CD4-positive, alpha-beta T cell treated with Interleukin-12 subunit alpha and Interleukin-12 subunit beta, for 1 hour (primary cell): Measurements from ENCODE around the gene HAUS2.
"Not testable (repeated sequence)": the region's sequence is repeated elsewhere in the genome, so short reads cannot be mapped to it uniquely, and the experiment has no call there.

Source experiments
- DNase-seq: peaks from one replicate; pipeline ENCODE4 v3.0.0-alpha.2; 2020

Gene HAUS2

DNA sequence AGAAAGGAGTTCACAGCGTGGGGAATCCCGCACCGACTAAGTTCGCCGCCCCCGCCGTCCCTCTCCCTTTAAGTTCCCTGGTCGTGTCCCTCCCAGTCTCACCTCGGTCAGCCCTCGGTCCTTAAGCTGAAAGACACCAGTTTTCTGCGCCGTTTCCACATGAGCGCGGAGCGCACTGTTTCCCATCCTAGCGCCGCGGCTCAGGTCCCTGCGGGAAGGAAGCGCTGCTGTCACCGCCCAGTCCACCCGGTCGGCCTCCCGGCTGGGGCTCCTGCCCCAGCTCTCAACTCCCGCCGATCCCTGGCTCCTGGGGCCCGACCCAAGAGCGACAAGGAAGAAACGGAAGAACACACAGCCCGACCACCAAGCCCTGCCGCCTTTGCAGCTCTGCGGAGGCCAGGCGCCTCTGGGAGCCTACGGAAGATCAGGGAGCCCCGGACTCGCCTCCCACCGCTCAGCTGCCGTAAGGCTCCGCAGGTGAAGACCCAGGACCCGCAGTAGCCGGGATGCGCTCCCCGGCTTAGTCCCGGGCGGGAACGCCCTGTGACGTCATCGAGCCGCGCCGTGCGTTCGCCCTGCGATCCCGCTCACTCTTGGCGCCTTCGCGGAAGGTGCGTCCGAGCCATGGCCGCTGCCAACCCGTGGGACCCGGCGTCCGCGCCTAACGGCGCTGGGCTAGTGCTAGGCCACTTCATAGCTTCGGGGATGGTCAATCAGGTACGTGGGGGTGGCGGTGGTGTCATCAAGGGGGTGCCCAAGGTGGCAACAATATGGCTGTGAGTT, at the start of gene HAUS2, which contains the start of gene LRRC57:
Gene HAUS2 (plus strand): TSS at position 590 of the 783 bp plus-strand sequence. CDS start 35 bp downstream, at position 625.
Gene LRRC57 (minus strand): TSS at position 545 of the 783 bp plus-strand sequence. CDS start 359 bp downstream, at position 186.
- DNase-seq = peak; percentile 87

DNA sequence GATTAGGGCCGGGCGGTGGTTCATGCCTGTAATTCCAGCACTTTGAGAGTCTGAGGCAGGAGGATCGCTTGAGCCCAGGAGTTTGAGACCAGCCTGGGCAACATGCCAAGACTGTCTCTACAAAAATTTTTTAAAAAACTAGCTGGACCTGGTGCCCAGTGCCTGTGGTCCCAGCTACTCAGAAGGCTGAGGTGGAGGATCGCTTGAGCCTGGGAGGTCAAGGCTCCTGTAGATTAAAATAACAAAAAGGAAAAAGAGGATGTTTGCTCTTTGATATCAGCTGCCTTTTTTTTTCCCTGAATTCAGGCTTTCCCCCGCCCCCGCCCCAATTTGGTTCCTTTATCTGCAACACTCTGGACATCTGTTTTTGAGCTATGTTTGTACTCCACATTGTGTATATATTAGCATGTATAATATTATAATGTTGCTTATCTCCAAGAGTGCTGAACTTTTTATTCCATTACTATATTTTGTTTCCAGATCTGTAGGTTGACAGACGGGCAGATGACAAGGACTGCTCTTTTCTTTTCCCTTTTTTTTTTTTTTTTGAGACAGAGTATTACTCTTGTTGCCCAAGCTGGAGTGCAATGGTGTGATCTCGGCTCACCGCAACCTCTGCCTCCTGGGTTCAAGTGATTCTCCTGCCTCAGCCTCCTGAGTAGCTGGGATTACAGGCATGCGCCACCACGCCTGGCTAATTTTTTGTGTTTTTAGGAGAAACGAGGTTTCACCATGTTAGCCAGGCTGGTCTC, 48.6 kb upstream of the HAUS2 start:
- DNase-seq = no peak

DNA sequence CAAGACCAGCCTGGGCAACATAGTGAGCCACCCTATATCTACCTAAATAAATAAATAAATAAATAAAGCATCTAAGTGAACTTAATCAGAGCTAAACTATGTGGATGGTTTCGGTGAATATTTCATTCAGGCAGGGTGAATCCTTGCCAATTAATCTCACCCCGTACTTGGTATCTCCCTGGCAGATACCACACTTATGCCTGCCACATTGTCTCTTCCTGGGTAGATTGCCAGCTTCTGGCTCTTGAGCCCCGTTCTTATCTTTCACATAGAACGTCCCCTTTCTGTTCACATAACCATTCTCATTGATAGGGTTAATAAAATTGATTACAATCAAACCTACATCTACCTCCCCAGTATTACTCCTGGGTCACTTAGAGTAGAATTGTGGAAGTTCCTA, 46.2 kb upstream of the HAUS2 start:
- no peak for DNase-seq

DNA sequence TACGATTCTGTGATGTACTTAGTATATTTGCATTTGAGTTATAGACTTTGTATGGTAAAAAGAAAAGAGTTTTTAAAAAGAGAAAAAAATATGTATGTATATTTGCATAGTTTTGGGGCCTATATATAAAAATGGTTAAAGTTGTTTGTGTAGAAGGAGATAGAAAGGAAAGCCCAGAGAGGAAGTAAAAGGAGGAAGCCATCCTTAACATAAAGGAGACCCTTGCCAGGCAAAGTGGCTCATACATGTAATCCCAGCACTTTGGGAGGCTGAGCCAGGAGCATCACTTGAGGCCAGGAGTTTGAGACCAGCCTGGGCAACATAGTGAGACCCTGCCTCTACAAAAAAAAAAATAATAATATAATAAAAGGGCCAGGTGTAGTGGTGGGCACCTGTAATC, 44.8 kb upstream of the HAUS2 start:
- DNase-seq = no peak

DNA sequence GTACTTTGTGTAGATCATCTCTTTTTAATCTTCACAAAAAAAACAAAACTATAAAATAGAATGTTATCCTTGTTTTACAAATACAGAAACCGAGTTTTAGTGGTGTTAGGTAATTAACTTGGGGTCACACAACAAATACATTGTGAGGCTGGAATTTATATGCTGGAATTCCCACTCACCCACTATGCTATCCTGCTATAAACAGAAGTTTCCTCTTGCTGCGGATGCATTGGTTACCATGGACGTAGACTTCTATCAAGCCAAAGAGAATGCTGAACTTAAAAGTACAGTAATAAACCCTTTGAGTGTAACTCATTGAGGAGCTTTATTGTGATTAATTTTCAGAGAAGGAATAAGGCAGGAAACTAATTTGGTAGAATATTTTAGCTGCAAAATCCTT, 44.0 kb upstream of the HAUS2 start:
- DNase-seq = no peak

DNA sequence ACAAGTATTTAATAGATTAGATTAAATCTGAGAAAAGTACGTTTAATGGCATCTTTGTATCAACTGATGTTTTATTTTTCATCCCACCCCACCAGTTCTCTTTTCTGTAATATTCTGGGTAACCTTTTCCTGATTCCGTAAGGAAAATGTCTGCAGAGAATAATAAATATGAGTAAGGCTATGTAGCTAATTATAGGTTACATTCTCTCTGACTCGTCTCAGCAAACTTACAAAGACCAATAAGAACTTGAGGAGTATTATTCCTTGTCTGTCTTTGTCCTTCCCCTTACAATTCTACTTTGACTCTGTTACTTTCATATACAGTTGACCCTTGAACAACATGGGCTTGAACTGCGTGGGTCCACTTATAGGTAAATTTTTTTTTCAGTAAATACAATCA, 41.1 kb upstream of the HAUS2 start:
- no peak for DNase-seq

DNA sequence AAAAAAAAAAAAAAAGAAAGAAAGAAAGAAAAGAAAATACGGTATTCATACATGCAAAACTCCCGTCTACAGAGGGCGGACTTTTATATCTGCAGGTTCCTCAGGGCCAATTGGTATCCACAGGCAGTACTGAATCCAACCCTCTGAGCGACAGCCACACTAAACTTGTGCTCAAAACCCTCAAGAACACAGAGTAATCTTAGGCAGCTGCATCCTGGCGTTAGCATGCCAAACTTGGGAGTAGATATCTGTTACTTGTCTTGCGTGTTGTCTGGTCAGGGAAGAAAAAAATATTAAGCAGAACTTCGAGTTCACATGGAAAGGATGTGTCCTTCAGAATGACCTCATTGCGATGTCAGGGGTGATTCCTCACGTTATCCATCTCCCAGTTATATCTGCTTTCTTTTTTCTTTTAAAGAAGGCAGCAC, 40.4 kb upstream of the HAUS2 start:
- DNase-seq = no peak

DNA sequence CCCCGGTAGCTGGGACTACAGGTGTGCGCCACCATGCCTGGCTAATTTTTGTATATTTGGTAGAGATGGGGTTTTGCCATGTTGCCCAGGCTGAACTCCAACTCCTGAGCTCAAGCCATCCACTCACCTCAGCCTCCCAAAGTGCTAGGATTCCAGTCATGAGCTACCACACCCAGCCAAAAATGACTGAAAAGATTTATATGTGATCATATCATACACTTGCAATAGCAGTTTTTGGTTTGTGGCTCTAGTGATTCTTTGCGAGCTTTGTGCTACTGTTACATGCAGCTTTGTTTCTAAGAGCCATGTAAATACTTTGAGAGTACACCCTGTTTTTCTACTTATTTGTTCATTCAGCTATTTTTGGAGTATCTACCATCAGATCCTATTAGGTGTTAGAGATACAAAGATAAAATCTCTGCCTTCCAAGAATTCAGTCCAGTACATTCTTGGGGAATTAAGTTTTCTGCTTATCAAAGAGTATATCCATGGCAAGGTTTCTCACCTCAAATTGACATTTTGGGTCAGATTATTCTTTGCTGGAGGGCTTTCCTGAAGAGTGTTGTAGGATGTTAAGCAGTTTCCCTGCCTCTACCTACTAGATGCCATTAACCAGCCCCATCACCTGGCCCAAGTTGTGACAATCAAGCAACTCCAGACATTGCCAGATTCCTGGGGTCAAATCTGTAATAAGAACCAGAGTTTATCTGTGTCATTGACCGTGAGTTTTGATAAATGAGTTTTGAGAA, 38.2 kb upstream of the HAUS2 start:
- DNase-seq = no peak

DNA sequence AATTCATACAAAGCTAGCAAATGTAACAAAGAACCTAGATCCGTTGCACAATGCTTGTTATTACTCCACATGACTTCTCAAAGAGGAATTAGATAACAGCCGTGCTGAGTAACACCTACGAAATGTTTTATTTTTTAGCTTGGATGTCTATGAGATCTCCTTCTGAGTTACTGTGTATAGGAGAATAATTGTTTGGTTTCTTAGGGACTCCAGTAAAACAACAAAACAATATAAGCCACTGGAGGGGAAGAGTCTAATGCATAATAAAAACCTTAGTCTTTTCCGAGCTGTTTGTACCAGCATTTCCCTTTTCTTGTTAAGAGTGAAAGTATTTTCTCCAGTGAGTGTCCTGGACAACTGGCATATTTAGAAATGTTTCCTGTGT, 37.6 kb upstream of the HAUS2 start:
- no peak for DNase-seq

DNA sequence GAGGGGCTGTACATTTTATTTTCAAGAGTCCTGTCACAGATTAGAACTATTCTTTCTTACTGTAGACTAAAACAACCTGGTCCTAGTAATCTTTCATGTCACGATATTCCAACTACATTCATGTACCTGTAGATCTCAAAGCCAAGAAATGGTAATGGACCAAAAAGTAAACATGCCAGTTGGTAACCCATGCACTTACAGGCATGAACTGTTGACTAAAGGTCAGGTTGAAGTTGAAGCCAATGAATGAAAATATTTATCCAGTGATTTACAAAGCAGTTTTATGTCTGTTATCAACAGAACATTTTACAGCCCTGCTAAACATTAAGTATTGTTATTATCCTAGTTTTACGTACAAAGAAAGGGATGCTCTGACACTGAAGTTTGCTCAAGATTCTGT, 25.3 kb upstream of the HAUS2 start:
- DNase-seq = no peak

DNA sequence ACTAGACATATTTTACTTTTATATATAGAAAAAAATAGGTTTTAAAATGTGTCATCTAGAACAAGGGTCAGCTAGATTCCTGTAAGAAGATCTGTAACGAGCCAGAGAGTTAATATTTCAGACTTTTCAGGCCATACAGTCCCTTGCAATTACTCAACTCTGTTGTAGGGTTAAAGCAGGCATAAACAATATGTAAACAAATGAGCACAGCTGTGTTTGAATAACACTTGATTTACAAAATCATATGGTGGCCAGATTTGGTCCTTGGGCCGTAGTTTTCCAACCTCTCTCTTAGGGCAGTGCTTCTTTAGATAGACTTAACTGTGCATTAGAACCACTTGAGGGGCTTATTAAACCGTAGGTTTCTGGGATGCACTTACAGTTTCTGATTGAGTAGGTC, 19.7 kb upstream of the HAUS2 start:
- DNase-seq = no peak

DNA sequence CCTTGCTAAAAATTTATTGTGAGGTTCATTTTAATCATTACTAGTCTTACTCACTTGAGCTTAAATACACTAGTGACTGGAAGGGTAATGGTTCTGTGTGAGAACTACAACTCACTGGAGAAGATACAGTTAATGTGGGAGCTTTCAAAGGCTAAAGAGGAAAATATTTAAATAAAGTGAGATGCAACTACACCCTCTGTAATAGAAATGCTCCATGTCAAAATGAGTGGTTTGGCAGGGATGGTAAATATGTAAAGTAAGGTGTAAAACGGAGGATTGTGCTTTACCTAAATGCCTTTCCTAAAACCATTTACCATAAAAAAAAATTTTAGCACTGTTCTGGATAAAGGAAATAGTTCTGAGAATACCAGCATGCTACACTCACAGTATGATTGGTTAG, 15.4 kb upstream of the HAUS2 start:
- DNase-seq = no peak

DNA sequence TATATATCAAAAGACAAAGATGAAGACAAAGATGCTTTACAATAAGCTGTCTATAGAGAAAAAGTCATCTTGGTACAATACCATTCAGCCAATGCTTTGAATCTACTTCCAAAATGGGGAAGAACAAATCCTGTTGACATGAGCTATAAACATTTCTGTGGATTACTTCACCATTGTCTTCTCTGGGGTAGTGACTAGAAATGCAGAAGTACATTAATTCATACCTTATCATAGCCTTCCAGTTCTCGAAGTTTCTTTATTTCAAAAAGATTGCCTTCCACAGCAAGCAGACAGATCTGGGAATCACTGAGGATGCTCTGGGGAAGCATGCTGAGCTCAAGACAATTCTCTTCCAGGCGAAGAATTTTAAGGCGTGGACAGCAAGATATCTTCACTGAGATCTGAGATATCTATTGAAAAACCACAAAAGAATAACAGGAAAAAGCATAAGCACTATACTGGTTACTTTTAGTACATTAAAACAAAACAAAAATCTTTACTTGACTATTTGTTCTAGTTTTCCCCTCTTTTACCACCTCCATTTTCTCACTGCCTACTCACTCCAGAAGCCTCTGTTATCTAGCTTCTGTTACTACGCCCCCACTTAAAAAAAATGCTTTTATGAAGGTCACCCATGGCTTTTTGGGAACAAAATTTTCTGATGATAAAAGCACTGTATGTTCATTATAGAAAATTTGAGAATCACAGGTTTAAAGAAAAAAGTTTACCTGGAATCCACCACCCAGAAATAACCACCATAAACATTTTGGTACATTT, 3.6 kb upstream of the HAUS2 start:
- no peak for DNase-seq

DNA sequence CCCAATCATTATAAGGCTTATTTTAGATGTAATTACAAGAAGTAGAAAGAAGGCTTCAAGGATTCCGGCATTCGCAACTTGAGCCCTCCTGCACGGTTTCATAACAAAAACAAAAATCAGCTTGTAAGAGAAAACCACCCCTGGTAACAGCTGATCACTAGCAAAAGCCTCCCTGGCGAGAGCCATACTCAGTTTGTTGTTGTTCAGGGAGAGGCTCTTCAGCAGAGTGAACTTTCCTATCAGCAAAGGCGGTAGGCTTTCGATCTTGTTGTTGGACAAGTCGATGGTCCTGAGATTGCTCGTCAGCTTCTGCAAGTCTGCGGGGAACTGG, 755 bp upstream of the HAUS2 start:
- no peak for DNase-seq

DNA sequence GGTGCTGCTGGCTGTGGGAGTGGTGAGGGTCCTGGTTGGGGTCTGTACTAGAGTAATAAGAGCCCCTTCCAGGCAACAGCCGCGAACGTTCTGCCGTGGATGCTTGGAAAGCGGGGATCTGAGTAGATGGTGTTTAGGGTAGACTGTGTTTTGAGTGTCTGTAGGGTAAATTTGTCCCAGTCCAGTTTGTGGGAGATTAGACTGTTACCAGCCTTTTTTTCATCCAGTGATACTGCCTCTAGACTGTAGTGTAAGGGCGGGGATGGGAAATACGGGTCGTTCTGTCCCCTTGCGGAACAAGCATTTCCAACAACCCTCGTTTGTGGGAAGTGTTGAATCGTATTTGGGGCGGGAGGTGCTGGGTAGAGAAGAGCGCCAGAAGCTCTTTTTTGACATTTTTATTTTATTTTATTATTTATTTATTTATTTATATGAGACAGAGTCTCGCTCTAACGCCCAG, 424 bp downstream of the HAUS2 start:
- no peak for DNase-seq

DNA sequence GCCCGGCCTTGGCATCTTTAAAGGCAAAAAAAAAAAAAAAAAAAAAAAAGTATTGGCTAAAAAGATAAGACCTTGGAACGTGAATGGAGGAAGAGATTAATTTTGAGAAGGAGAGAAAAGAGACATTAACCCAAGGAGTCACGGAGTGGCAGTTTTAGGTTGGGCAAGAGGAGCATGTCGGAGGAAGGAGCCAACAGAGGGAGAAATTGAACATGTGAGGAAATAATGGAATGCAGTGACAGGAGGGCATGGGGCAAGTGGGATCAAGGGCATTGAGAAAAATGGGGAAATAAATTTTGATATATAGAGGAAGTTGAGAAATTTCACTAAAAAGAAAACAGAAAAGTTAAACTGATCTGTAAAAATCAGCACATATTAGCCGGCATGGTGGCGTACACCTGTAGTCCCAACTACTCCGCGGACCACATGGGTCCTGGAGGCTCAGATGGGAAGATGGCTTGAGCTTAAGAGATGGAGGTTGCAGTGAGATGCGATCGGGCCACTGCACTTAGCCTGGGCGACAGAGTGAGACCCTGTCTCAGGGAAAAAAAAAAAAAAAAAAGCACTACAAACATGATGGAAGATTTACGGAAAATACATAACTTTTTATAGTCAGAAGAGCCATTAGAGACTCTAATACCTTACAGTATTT, 1.2 kb downstream of the HAUS2 start:
- DNase-seq = no peak

DNA sequence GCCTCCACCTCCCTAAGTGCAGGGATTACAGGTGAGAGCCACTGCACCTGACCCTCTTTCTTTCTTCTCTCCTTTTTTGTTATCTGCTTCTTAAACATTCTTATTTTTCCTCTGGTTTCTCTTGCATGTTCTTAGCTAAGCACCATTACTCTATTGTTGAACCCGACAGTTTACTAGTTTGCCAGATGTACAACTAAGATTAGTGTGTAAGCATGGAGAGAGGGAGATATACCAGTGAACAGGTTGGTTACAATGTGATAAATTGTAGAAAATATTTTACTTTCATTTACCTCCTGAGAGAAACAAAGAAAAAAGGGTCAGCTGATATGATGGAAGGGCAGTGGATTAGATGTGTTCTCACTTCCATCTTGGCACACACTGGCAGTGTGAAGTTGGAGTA, 4.9 kb downstream of the HAUS2 start:
- no peak for DNase-seq

DNA sequence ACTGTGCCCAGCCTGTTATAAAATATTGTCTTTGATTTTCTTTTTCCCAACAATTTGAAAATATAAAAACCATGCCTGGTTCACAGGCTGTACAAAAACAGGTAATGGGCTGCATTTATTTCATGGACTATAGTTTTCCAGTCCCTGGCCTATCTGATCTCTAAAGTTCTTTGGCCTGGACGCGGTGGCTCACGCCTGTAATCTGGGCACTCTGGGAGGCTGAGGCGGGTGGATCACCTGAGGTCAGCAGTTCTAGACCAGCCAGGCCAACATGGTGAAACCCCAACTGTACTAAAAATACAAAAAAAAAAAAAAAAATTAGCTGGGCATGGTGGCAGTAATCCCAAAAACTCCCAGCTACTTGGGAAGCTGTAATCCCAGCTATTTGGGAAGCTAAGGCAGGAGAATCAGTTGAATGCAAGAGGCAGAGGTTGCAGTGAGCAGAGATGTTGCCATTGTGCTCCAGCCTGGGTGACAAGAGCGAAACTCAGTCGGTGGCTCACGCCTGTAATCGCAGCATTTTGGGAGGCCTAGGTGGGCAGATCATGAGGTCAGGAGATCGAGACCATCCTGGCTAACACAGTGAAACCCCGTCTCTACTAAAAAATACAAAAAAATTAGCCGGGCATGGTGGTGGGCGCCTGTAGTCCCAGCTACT, 8.0 kb downstream of the HAUS2 start:
- DNase-seq = not testable (repeated sequence)

DNA sequence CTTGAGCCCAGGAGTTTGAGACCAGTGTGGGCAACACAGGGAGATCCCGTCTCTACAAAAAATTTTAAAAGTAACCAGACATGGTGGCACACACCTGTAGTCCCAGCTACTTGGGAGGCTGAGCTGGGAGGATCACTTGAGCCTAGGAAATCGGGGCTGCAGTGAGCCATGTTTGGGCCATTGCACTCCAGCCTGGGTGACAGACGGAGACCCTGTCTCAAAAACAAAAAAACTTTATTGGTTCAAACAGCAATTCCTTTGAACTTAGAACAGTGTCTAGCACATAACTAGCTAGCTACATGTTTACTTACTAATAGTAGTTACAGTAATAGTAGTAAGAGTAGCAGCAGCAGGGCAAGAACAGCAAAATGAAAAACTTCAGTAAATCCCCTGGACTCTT, 10.1 kb downstream of the HAUS2 start:
- no peak for DNase-seq

DNA sequence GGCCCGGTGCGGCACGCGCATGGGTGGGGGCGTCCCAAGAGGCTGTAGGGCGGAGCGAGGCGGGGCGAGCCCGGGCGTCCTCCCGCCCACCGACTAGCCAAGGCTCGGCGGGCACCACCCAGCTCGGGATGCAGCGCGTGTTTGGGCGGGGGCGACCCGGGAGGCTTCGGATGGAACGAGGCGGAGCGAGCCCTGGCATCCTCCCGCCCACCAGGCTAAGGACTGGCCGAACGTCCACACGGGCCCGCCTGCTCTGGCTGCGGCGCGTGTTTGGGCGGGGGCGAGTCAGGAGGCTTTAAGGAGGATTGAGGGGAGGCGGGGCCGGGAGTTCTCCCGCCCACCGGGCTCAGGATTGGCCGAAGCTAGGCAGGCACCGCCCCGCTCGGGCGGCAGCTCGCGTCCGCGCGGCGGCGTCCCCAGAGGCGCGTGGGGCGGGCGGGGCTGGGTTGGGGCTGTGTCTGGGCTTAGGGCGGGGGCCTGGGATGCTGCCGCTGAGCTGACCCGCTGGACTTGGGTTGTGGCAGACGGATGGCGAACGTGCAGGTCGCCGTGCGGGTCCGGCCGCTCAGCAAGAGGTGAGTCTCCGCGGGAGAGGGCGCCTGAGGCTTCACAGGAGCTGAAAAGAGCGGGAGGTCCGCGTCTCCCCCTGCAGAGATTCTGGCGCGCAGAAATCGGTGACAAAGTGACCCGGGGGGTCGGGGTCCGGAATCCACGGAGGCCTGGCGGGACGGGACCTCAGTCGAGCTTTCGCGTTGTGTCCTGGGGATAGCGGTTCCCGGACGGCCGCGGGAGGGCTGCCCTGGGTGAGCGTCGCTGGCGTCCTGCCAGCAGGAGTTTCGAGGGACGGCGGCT, 26.8 kb downstream of the HAUS2 start, which contains the start of gene STARD9:
Gene STARD9 (plus strand): TSS at position 419 of the 852 bp plus-strand sequence. CDS start 110 bp downstream, at position 529.
- DNase-seq = peak; percentile 95
